ENCODE results near the gene DRG2. TPM values are rescaled to one million over a fixed set of nuclear protein-coding genes. Genes with fewer than 3 reads are reported as not detected.
A peak's percentile ranks its signal among the peaks of the same experiment; 100 is the strongest.

DRG2 gene
- total RNA-seq, 1 donor: 40.2 TPM

- H4K20me1 ChIP-seq (ENCODE audit: insufficient read depth, low read length): no peaks in the 10 kb centered on the region
- no peak within 1 kb of the TSS for H3K27ac ChIP-seq (ENCODE audit: low read depth, low read length)
- no peak within 1 kb of the TSS for H2AFZ ChIP-seq (ENCODE audit: low read length)
- no peak for TF ChIP-seq CTCF (IDR thresholded peaks at IDR 0.05; ENCODE audit: extremely low read depth, low read depth, low read length)
- DNase-seq (ENCODE audit: insufficient read length, low spot score, missing footprints): peak; percentile 74
- H3K27me3 ChIP-seq (ENCODE audit: insufficient read depth, low read length): no peaks in the 10 kb centered on the region
- peaks cover 4% of the 10 kb centered on the region for H3K36me3 ChIP-seq (ENCODE audit: insufficient read depth, low read length)
- H3K79me2 ChIP-seq (ENCODE audit: insufficient read depth, low read length): no peaks in the 10 kb centered on the region
- no peak within 1 kb of the TSS for H3K4me3 ChIP-seq (ENCODE audit: insufficient read depth, low read length)
- no peak within 1 kb of the TSS for H3K4me2 ChIP-seq (ENCODE audit: insufficient read depth, low read length)
- H3K4me1 ChIP-seq (ENCODE audit: insufficient read depth, low read length): no peaks in the 10 kb centered on the region
- H3K9me3 ChIP-seq (ENCODE audit: low read depth, low read length): no peaks in the 10 kb centered on the region
These were observed 20.9 kb downstream of the DRG2 start, which contains the start of gene MYO15A for GRCh38 chr17:18108401-18109312. Gene MYO15A, plus strand, starts transcription at chr17:18108756. Its CDS starts 10,045 bp downstream, at chr17:18118801.

- no peak for TF ChIP-seq CTCF (IDR thresholded peaks at IDR 0.05; ENCODE audit: extremely low read depth, low read depth, low read length)
- no peak overlapping the region for H3K4me2 ChIP-seq (ENCODE audit: insufficient read depth, low read length)
- DNase-seq (ENCODE audit: insufficient read length, low spot score, missing footprints): peak; percentile 85
These were observed 22.3 kb downstream of the DRG2 start for GRCh38 chr17:18109935-18110485.

GRCh38 chr17:18110636-18111145, 22.9 kb downstream of the DRG2 start:
- no peak overlapping the region for H2AFZ ChIP-seq (ENCODE audit: low read length)

More at GRCh38 chr17:18109935-18110485, 22.3 kb downstream of the DRG2 start:
- Histone ChIP-seq H2AFZ (ENCODE audit: low read length) (no peak overlapping the region), H3K36me3 (ENCODE audit: insufficient read depth, low read length) (peaks cover 4% of the 10 kb centered on the region), H3K9me3 (ENCODE audit: low read depth, low read length) (no peaks in the 10 kb centered on the region), H3K79me2 (ENCODE audit: insufficient read depth, low read length) (no peaks in the 10 kb centered on the region), H3K27me3 (ENCODE audit: insufficient read depth, low read length) (no peaks in the 10 kb centered on the region), H3K4me3 (ENCODE audit: insufficient read depth, low read length) (no peak overlapping the region), H4K20me1 (ENCODE audit: insufficient read depth, low read length) (no peaks in the 10 kb centered on the region), H3K4me1 (ENCODE audit: insufficient read depth, low read length) (no peaks in the 10 kb centered on the region), H3K27ac (ENCODE audit: low read depth, low read length) (no peak overlapping the region)

More at GRCh38 chr17:18110636-18111145, 22.9 kb downstream of the DRG2 start:
- no peaks in the 10 kb centered on the region for H3K79me2 ChIP-seq (ENCODE audit: insufficient read depth, low read length)
- no peaks in the 10 kb centered on the region for H3K9me3 ChIP-seq (ENCODE audit: low read depth, low read length)
- no peak for TF ChIP-seq CTCF (IDR thresholded peaks at IDR 0.05; ENCODE audit: extremely low read depth, low read depth, low read length)
- H3K4me3 ChIP-seq (ENCODE audit: insufficient read depth, low read length): no peak overlapping the region
- H3K4me1 ChIP-seq (ENCODE audit: insufficient read depth, low read length): no peaks in the 10 kb centered on the region
- peak; percentile 85 for DNase-seq (ENCODE audit: insufficient read length, low spot score, missing footprints)
- no peaks in the 10 kb centered on the region for H3K27me3 ChIP-seq (ENCODE audit: insufficient read depth, low read length)
- no peaks in the 10 kb centered on the region for H3K36me3 ChIP-seq (ENCODE audit: insufficient read depth, low read length)
- H3K4me2 ChIP-seq (ENCODE audit: insufficient read depth, low read length): no peak overlapping the region
- no peaks in the 10 kb centered on the region for H4K20me1 ChIP-seq (ENCODE audit: insufficient read depth, low read length)
- no peak overlapping the region for H3K27ac ChIP-seq (ENCODE audit: low read depth, low read length)

Data from osteoblast (primary cell).